HepG2 (cell line): ENCODE results near the gene LITAFD. TPM values are rescaled to one million over a fixed set of nuclear protein-coding genes. Genes with fewer than 3 reads are reported as not detected.
A peak's percentile ranks its signal among the peaks of the same experiment; 100 is the strongest.

Experiments used
- ADNP ChIP-seq: sonication (generic); formaldehyde crosslinking; IDR thresholded peaks from 2 replicates; pipeline ENCODE4 v1.4.0; 2020; ENCODE audit warnings: missing genetic modification reagents
- ATRX ChIP-seq: sonication (generic); formaldehyde crosslinking; IDR thresholded peaks from 2 replicates; pipeline ENCODE4 v1.4.0; 2020; ENCODE audit warnings: missing genetic modification reagents, borderline replicate concordance
- CBFB ChIP-seq: sonication (generic); formaldehyde crosslinking; IDR thresholded peaks from 2 replicates; pipeline ENCODE4 v1.4.0; 2020; ENCODE audit warnings: missing genetic modification reagents
- EEA1 ChIP-seq: sonication (generic); formaldehyde crosslinking; IDR thresholded peaks from 2 replicates; pipeline ENCODE4 v1.5.1; 2020; ENCODE audit warnings: mild to moderate bottlenecking, missing genetic modification reagents, borderline replicate concordance
- FOXK2 ChIP-seq: fragments of 450-650 bp; IDR thresholded peaks from 2 replicates; pipeline ENCODE4 v1.6.1; 2016
- HMG20A ChIP-seq: IDR thresholded peaks from 2 replicates; pipeline ENCODE4 v1.6.1; 2016; ENCODE audit warnings: borderline replicate concordance
- NCOA2 ChIP-seq: sonication (generic); formaldehyde crosslinking; IDR thresholded peaks from 2 replicates; pipeline ENCODE4 v1.8.0; 2022; ENCODE audit warnings: inconsistent platforms
- NR1H2 ChIP-seq: sonication (generic); formaldehyde crosslinking; IDR thresholded peaks from 2 replicates; pipeline ENCODE4 v1.8.1; 2022; ENCODE audit warnings: low read depth, missing genetic modification reagents, borderline replicate concordance
- REXO4 ChIP-seq: sonication (generic); formaldehyde crosslinking; IDR thresholded peaks from 2 replicates; pipeline ENCODE4 v1.8.0; 2022; ENCODE audit warnings: missing genetic modification reagents, mild to moderate bottlenecking, borderline replicate concordance
- RXRB ChIP-seq: IDR thresholded peaks from 2 replicates; pipeline ENCODE4 v1.6.1; 2016; ENCODE audit warnings: borderline replicate concordance, missing genetic modification reagents, missing compliant biosample characterization
- SSRP1 ChIP-seq: IDR thresholded peaks from 2 replicates; pipeline ENCODE4 v1.6.1; 2016; ENCODE audit warnings: control low read depth
- TEAD2 ChIP-seq: sonication (generic); formaldehyde crosslinking; IDR thresholded peaks from 2 replicates; pipeline ENCODE4 v1.9.0; 2021; ENCODE audit warnings: missing genetic modification reagents
- THAP11 ChIP-seq: IDR thresholded peaks from 2 replicates; pipeline ENCODE4 v1.6.1; 2016; ENCODE audit warnings: missing biosample characterization, missing genetic modification reagents
- YEATS2 ChIP-seq: sonication (generic); formaldehyde crosslinking; IDR thresholded peaks from 2 replicates; pipeline ENCODE4 v1.4.0; 2020; ENCODE audit warnings: missing genetic modification reagents, borderline replicate concordance
- ZEB1 ChIP-seq: IDR thresholded peaks from 2 replicates; pipeline ENCODE4 v1.6.1; 2012; ENCODE audit warnings: mild to moderate bottlenecking, low read depth, inconsistent platforms; ENCODE audit not compliant: insufficient replicate concordance
- ZNF160 ChIP-seq: sonication (generic); formaldehyde crosslinking; IDR thresholded peaks from 2 replicates; pipeline ENCODE4 v1.8.0; 2022; ENCODE audit warnings: mild to moderate bottlenecking, inconsistent platforms, missing genetic modification reagents
- ZNF557 ChIP-seq: sonication (generic); formaldehyde crosslinking; IDR thresholded peaks from 2 replicates; pipeline ENCODE4 v1.4.0; 2020; ENCODE audit warnings: missing genetic modification reagents
- ZNF644 ChIP-seq: IDR thresholded peaks from 2 replicates; pipeline ENCODE4 v1.6.1; 2016; ENCODE audit warnings: low read depth
- ZNF674 ChIP-seq: sonication (generic); formaldehyde crosslinking; IDR thresholded peaks from 2 replicates; pipeline ENCODE4 v1.5.0; 2020; ENCODE audit warnings: low read depth, mild to moderate bottlenecking, missing genetic modification reagents
- ZSCAN22 ChIP-seq: sonication (generic); formaldehyde crosslinking; IDR thresholded peaks from 2 replicates; pipeline ENCODE4 v1.4.0; 2020; ENCODE audit warnings: mild to moderate bottlenecking, missing genetic modification reagents
- polyA plus RNA-seq, 8 experiments: library from polyadenylated mRNA; depleted of rRNA in 3 of 8; stranded (reverse) in 7 of 8; unstranded in 1 of 8; fragments of >200 nt; fragmentation: Illumina TruSeq in 4 of 8; extraction: Trizol in 4 of 8; gene quantifications; 2 replicates each; pipeline versions ENCODE4 v1.2.1 to v1.2.3, GENCODE V29; 2011 to 2016; ENCODE audit warnings: low read depth in 4 of 8, missing spikeins in 1 of 8, mixed read lengths in 1 of 8; ENCODE audit not compliant: insufficient read depth in 1 of 8
- total RNA-seq, 5 experiments: library from RNA; depleted of rRNA; stranded (reverse); fragments of >200 nt; fragmentation: Illumina TruSeq; extraction: Trizol; gene quantifications; 2 replicates each; pipeline ENCODE4 v1.2.3, GENCODE V29; 2016; ENCODE audit warnings: low read depth in 1 of 5
- TF ChIP-seq, protein P1 (sequence below): sonication (generic); formaldehyde crosslinking; IDR thresholded peaks from 2 replicates; pipeline ENCODE4 v1.8.1; 2022; ENCODE audit warnings: mild to moderate bottlenecking, missing genetic modification reagents
- TF ChIP-seq, protein P2 (sequence below): sonication (generic); formaldehyde crosslinking; IDR thresholded peaks from 2 replicates; pipeline ENCODE4 v1.5.0; 2020; ENCODE audit warnings: mild to moderate bottlenecking, missing genetic modification reagents, moderate library complexity
- TF ChIP-seq, protein P3 (sequence below): sonication (generic); formaldehyde crosslinking; IDR thresholded peaks from 2 replicates; pipeline ENCODE4 v1.5.1; 2020; ENCODE audit warnings: missing genetic modification reagents, mild to moderate bottlenecking, borderline replicate concordance
- TF ChIP-seq, protein P4 (sequence below): IDR thresholded peaks from 2 replicates; pipeline ENCODE4 v1.6.1; 2016; ENCODE audit warnings: mild to moderate bottlenecking, missing biosample characterization, missing genetic modification reagents
- TF ChIP-seq, protein P5 (sequence below): sonication (generic); formaldehyde crosslinking; IDR thresholded peaks from 2 replicates; pipeline ENCODE4 v1.5.0; 2020; ENCODE audit warnings: missing genetic modification reagents

Gene LITAFD
- total and polyA plus RNA-seq, 2 of the 13 experiments (the other 11 are each of a cell fraction or from before 2014, with no cell fraction given), result not detected

DNA sequence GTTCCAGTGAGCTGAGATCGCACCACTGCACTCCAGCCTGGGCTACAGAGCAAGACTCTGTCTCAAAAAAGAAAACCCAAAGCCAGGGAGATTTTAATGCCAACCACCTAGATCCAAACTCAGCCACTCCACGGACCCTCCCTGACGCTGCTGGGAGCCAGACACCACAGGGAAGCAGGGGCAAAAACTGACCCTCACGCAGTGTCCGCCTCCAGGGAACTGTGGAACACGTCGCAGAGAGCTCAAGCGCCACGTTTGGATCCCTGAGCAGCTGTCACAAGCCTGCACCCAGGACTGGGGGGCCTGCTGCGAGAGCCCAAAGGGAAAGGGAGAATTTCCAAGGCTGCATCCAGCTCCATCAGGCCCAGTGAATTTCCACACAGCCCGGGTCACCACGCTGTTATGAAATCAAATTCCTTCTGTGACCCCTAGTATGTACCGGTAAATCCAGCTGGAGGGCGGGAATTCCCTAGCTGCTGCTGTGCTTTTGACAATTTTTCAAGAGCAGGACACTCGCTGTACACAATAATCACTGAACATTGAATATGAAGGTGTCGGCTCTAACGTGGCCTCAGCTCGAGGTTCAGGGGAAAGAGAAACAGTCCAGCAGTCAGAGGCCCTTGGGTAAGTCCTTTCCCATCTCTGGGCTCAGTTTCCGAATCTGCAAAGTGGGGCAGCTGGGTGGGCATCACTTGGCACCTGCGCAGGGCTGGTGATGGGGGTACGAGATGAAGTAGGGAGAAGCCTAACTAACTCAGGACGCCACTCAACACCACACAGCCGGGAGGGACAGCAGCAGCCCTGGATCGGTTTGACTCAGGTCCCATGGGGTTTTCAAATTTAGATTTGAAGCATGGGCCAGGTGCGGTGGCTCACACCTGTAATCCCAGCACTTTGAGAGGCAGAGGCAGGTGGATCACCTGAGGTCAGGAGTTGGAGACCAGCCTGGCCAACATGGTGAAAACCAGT, 22.0 kb upstream of the LITAFD start (continued):
- TF ChIP-seq, protein P1, sequence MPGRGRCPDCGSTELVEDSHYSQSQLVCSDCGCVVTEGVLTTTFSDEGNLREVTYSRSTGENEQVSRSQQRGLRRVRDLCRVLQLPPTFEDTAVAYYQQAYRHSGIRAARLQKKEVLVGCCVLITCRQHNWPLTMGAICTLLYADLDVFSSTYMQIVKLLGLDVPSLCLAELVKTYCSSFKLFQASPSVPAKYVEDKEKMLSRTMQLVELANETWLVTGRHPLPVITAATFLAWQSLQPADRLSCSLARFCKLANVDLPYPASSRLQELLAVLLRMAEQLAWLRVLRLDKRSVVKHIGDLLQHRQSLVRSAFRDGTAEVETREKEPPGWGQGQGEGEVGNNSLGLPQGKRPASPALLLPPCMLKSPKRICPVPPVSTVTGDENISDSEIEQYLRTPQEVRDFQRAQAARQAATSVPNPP (CRISPR knock-in tag), result peak; percentile 73
- TF ChIP-seq, protein P2, sequence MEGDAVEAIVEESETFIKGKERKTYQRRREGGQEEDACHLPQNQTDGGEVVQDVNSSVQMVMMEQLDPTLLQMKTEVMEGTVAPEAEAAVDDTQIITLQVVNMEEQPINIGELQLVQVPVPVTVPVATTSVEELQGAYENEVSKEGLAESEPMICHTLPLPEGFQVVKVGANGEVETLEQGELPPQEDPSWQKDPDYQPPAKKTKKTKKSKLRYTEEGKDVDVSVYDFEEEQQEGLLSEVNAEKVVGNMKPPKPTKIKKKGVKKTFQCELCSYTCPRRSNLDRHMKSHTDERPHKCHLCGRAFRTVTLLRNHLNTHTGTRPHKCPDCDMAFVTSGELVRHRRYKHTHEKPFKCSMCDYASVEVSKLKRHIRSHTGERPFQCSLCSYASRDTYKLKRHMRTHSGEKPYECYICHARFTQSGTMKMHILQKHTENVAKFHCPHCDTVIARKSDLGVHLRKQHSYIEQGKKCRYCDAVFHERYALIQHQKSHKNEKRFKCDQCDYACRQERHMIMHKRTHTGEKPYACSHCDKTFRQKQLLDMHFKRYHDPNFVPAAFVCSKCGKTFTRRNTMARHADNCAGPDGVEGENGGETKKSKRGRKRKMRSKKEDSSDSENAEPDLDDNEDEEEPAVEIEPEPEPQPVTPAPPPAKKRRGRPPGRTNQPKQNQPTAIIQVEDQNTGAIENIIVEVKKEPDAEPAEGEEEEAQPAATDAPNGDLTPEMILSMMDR, result peak; percentile 24; the same call in 1 of the 2 replicates
- TF ChIP-seq, protein P3, sequence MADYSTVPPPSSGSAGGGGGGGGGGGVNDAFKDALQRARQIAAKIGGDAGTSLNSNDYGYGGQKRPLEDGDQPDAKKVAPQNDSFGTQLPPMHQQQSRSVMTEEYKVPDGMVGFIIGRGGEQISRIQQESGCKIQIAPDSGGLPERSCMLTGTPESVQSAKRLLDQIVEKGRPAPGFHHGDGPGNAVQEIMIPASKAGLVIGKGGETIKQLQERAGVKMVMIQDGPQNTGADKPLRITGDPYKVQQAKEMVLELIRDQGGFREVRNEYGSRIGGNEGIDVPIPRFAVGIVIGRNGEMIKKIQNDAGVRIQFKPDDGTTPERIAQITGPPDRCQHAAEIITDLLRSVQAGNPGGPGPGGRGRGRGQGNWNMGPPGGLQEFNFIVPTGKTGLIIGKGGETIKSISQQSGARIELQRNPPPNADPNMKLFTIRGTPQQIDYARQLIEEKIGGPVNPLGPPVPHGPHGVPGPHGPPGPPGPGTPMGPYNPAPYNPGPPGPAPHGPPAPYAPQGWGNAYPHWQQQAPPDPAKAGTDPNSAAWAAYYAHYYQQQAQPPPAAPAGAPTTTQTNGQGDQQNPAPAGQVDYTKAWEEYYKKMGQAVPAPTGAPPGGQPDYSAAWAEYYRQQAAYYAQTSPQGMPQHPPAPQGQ, result 0 out of 2 replicates have a peak, but pooled peaks have one; percentile 51
- TF ChIP-seq, protein P4, sequence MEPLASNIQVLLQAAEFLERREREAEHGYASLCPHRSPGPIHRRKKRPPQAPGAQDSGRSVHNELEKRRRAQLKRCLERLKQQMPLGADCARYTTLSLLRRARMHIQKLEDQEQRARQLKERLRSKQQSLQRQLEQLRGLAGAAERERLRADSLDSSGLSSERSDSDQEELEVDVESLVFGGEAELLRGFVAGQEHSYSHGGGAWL, result no peak; the same call in 1 of the 2 replicates
- no peak for TF ChIP-seq ZEB1
- TF ChIP-seq YEATS2, result peak; percentile 63; the same call in 1 of the 2 replicates
- TF ChIP-seq ZNF160 (CRISPR knock-in tag), result no peak
- peak; percentile 95 for TF ChIP-seq RXRB (CRISPR knock-in tag)
- TF ChIP-seq NCOA2, result peak; percentile 96
- TF ChIP-seq ZNF644, result no peak
- TF ChIP-seq ATRX (CRISPR knock-in tag), result no peak
- TF ChIP-seq NR1H2, result no peak
- peak; percentile 74; the same call in 1 of the 2 replicates for TF ChIP-seq ZNF557 (CRISPR knock-in tag)
- peak; percentile 88; the same call in 1 of the 2 replicates for TF ChIP-seq SSRP1 (CRISPR knock-in tag)
- TF ChIP-seq FOXK2, result no peak
- peak; percentile 78; the same call in 1 of the 2 replicates for TF ChIP-seq ADNP (CRISPR knock-in tag)
- TF ChIP-seq REXO4, result no peak
- TF ChIP-seq, protein P5, sequence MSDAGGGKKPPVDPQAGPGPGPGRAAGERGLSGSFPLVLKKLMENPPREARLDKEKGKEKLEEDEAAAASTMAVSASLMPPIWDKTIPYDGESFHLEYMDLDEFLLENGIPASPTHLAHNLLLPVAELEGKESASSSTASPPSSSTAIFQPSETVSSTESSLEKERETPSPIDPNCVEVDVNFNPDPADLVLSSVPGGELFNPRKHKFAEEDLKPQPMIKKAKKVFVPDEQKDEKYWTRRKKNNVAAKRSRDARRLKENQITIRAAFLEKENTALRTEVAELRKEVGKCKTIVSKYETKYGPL (CRISPR knock-in tag), result no peak; the same call in 1 of the 2 replicates
- peak; percentile 86; the same call in 1 of the 2 replicates for TF ChIP-seq HMG20A
- no peak for TF ChIP-seq ZNF674 (CRISPR knock-in tag)
- TF ChIP-seq EEA1 (CRISPR knock-in tag), result no peak
- TF ChIP-seq ZSCAN22 (CRISPR knock-in tag), result no peak
- no peak for TF ChIP-seq TEAD2 (CRISPR knock-in tag)
- peak; percentile 85 for TF ChIP-seq CBFB (CRISPR knock-in tag)
- peak; percentile 79 for TF ChIP-seq THAP11 (CRISPR knock-in tag)
